K562 (cell line): ENCODE results near the gene SEPTIN6. TPM values are rescaled to one million over a fixed set of nuclear protein-coding genes. Genes with fewer than 3 reads are reported as not detected.

Experiments
- C11orf30 ChIP-seq: fragments of 450-650 bp; IDR thresholded peaks from 2 replicates; pipeline ENCODE4 v1.6.1; 2016; ENCODE audit warnings: low read depth, mild to moderate bottlenecking
- CEBPG ChIP-seq, 3 experiments: fragments of 200-800 bp in 1 of 3; sonication (Bioruptor generic) in 1 of 3; sonication (generic) in 1 of 3; formaldehyde crosslinking in 1 of 3; IDR thresholded peaks in 2 of 3; conservative IDR thresholded peaks in 1 of 3; 2 replicates each; pipeline versions ENCODE4 v1.6.1 to v1.8.0; 2016 to 2022; ENCODE audit warnings: missing compliant biosample characterization in 2 of 3, missing genetic modification characterization in 2 of 3, mild to moderate bottlenecking in 1 of 3, missing genetic modification reagents in 1 of 3
- CREB3L1 ChIP-seq: fragments of 450-650 bp; IDR thresholded peaks from 2 replicates; pipeline ENCODE4 v1.6.1; 2014; ENCODE audit warnings: low read depth, mild to moderate bottlenecking, moderate library complexity, borderline replicate concordance
- LEF1 ChIP-seq: fragments of 450-650 bp; IDR thresholded peaks from 2 replicates; pipeline ENCODE4 v1.6.1; 2016; ENCODE audit warnings: mild to moderate bottlenecking
- POLR2B ChIP-seq: fragments of 450-650 bp; IDR thresholded peaks from 2 replicates; pipeline ENCODE4 v1.6.1; 2018; ENCODE audit warnings: low read depth; ENCODE audit not compliant: partially characterized antibody
- ZNF143 ChIP-seq: sonication (generic); formaldehyde crosslinking; IDR thresholded peaks from 2 replicates; pipeline ENCODE4 v1.9.0; 2022; ENCODE audit warnings: mild to moderate bottlenecking, missing genetic modification reagents
- ZNF347 ChIP-seq: fragments of 450-650 bp; formaldehyde crosslinking; IDR thresholded peaks from 2 replicates; pipeline ENCODE4 v1.4.0; 2020; ENCODE audit warnings: low read depth, mild to moderate bottlenecking, moderate library complexity
- ZNF830 ChIP-seq: fragments of 250-450 bp; sonication (Bioruptor Pico); IDR thresholded peaks from 2 replicates; pipeline ENCODE4 v1.5.0; 2021; ENCODE audit warnings: mild to moderate bottlenecking
- polyA plus RNA-seq, 8 experiments: library from polyadenylated mRNA; depleted of rRNA in 4 of 8; stranded (reverse) in 5 of 8; unstranded in 3 of 8; fragments of >200 nt; fragmentation: Nextera tagmentation in 2 of 8; fragmentation: Illumina TruSeq in 1 of 8; extraction: Ambion mirVana in 2 of 8; extraction: Trizol in 1 of 8; gene quantifications; 2 replicates each; pipeline versions ENCODE4 v1.2.1 to v1.2.3, GENCODE V29; 2011 to 2014; ENCODE audit warnings: inconsistent platforms in 1 of 8, missing spikeins in 1 of 8
- total RNA-seq, 7 experiments: library from RNA; depleted of rRNA in 6 of 7; stranded (reverse); fragments of >200 nt in 6 of 7; fragmentation: Illumina TruSeq in 2 of 7; extraction: Trizol in 2 of 7; gene quantifications; 2 replicates each; pipeline versions ENCODE4 v1.2.1 to v1.2.3, GENCODE V29; 2011 to 2021; ENCODE audit warnings: low replicate concordance in 1 of 7
- TF ChIP-seq, protein P1 (sequence below): fragments of 450-650 bp; IDR thresholded peaks from 2 replicates; pipeline ENCODE4 v1.6.1; 2016; ENCODE audit warnings: low read depth
- TF ChIP-seq, protein P2 (sequence below): fragments of 200-800 bp; sonication (Bioruptor generic); IDR thresholded peaks from 2 replicates; pipeline ENCODE4 v1.6.1; 2017; ENCODE audit warnings: missing genetic modification characterization, missing compliant biosample characterization
- TF ChIP-seq, protein P3 (sequence below): fragments of 250-450 bp; sonication (Bioruptor Pico); IDR thresholded peaks from 2 replicates; pipeline ENCODE4 v1.5.0; 2021; ENCODE audit warnings: mild to moderate bottlenecking, moderate library complexity

SEPTIN6 gene
- total and polyA plus RNA-seq, 9 of the 15 experiments (the other 6 are each of a cell fraction or from before 2014, with no cell fraction given), result 8.4 to 67.0 (median 37.8) TPM

GRCh38 chrX:119690921-119691716 is 1.8 kb downstream of the SEPTIN6 start (continued):
- TF ChIP-seq, protein P1, sequence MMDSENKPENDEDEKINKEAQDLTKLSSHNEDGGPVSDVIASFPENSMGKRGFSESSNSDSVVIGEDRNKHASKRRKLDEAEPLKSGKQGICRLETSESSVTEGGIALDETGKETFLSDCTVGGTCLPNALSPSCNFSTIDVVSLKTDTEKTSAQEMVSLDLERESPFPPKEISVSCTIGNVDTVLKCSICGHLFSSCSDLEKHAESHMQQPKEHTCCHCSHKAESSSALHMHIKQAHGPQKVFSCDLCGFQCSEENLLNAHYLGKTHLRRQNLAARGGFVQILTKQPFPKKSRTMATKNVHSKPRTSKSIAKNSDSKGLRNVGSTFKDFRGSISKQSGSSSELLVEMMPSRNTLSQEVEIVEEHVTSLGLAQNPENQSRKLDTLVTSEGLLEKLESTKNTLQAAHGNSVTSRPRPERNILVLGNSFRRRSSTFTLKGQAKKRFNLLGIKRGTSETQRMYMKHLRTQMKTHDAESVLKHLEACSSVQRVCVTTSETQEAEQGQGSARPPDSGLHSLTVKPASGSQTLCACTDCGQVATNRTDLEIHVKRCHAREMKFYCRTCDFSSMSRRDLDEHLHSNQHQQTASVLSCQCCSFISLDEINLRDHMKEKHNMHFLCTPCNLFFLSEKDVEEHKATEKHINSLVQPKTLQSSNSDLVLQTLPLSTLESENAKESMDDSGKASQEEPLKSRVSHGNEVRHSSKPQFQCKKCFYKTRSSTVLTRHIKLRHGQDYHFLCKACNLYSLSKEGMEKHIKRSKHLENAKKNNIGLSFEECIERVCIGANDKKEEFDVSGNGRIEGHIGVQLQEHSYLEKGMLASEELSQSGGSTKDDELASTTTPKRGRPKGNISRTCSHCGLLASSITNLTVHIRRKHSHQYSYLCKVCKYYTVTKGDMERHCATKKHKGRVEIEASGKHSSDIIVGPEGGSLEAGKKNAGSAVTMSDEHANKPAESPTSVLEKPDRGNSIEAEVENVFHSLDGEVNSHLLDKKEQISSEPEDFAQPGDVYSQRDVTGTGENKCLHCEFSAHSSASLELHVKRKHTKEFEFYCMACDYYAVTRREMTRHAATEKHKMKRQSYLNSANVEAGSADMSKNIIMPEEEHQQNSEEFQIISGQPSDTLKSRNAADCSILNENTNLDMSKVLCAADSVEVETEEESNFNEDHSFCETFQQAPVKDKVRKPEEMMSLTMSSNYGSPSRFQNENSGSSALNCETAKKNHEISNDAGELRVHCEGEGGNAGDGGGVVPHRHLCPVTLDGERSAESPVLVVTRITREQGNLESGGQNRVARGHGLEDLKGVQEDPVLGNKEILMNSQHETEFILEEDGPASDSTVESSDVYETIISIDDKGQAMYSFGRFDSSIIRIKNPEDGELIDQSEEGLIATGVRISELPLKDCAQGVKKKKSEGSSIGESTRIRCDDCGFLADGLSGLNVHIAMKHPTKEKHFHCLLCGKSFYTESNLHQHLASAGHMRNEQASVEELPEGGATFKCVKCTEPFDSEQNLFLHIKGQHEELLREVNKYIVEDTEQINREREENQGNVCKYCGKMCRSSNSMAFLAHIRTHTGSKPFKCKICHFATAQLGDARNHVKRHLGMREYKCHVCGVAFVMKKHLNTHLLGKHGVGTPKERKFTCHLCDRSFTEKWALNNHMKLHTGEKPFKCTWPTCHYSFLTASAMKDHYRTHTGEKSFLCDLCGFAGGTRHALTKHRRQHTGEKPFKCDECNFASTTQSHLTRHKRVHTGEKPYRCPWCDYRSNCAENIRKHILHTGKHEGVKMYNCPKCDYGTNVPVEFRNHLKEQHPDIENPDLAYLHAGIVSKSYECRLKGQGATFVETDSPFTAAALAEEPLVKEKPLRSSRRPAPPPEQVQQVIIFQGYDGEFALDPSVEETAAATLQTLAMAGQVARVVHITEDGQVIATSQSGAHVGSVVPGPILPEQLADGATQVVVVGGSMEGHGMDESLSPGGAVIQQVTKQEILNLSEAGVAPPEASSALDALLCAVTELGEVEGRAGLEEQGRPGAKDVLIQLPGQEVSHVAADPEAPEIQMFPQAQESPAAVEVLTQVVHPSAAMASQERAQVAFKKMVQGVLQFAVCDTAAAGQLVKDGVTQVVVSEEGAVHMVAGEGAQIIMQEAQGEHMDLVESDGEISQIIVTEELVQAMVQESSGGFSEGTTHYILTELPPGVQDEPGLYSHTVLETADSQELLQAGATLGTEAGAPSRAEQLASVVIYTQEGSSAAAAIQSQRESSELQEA, result no peak
- TF ChIP-seq ZNF830 (CRISPR knock-in tag) (no peak), LEF1 (peak; percentile 68; the same call in 1 of the 2 replicates), POLR2B (peak; percentile 58), CREB3L1 (peak; percentile 40; the same call in 1 of the 2 replicates), ZNF143 (CRISPR knock-in tag) (peak; percentile 70; the same call in 1 of the 2 replicates), ZNF347 (CRISPR knock-in tag) (no peak), C11orf30 (no peak), CEBPG (CRISPR knock-in tag; IDR thresholded peaks at IDR 0.05) (peak; percentile 89), CEBPG (tag; conservative IDR thresholded peaks at IDR 0.05 in 1 of 2, IDR thresholded peaks at IDR 0.05 in 1 of 2) (peak; percentile 75 to 89)
- TF ChIP-seq, protein P2, sequence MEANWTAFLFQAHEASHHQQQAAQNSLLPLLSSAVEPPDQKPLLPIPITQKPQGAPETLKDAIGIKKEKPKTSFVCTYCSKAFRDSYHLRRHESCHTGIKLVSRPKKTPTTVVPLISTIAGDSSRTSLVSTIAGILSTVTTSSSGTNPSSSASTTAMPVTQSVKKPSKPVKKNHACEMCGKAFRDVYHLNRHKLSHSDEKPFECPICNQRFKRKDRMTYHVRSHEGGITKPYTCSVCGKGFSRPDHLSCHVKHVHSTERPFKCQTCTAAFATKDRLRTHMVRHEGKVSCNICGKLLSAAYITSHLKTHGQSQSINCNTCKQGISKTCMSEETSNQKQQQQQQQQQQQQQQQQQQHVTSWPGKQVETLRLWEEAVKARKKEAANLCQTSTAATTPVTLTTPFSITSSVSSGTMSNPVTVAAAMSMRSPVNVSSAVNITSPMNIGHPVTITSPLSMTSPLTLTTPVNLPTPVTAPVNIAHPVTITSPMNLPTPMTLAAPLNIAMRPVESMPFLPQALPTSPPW, result peak; percentile 87
- TF ChIP-seq, protein P3, sequence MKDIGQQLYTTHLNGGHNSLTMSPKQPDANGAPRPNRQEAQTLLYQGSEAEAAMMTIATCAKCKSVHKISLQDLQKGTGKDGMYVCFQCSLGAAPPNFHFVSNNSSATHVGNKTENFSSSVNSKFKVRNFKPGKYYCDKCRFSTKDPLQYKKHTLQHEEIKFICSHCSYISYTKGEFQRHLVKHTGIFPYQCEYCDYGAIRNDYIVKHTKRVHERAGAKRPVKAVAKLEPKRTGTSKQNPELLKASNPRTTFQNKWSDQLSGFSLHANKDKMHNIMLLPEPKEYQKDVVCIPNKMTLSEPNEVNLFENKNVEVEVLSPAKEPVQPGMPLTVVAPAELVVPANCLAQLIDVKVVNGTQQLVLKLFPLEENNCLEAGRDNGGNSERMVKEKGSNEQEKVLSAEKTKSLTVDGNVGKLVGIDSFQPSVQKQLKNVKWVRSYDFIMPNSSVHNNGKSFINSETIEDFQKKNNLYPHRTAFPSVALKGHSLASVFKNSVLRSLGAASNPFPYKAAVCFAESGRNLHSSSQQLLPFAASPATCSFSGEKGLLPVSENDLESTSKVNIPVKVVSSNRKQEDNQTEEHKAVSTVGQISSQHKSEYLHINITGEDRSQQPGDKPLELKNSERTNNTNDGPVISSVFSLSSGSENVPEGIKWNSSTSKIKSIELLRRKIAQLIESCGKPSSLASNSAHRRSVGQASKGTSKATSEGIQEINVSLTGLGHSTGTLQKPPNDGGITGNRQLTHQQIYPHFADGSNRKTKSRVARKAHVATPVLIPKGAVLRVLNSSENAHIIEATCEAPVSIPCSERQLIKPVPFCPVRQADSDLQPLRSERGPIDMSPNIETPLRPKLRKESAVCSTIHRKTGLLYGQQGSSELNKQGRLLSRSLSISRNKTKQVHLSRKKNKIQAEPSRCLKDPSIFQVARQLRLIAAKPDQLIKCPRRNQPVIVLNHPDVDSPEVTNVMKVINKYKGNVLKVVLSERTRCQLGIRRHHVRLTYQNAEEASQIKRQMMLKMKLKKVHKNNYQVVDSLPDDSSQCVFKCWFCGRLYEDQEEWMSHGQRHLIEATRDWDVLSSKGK (CRISPR knock-in tag), result no peak
